ENCODE data around the gene GALNT11.

GRCh38 chr7:152078786-152079185 is 53.3 kb downstream of the GALNT11 start:
- TF ChIP-seq CTCF (IDR thresholded peaks at IDR 0.05) = no peak
- TF ChIP-seq POLR2A (IDR thresholded peaks at IDR 0.05) = no peak
